Measurements from ENCODE around the gene TPCN1.

DNA sequence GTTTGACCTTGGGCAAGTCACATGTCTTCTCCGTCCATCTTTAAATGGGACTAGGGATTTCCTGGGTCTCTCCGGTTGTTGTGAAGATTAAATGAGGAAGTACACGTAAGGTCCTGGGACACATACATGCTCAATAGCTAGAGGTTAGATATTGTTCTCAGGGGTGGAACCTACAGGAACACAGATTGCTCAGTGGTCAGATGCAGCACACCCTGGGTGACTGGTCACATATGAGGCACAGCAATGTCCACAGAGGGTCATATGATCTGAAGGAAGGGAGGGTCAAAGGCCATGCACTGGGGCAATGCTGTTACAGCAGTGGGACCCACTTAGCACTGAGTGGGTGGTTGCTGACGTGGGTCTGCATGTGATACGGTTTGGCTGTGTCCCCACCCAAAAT lies 125.1 kb downstream of the TPCN1 start:
- TF ChIP-seq, protein P1, sequence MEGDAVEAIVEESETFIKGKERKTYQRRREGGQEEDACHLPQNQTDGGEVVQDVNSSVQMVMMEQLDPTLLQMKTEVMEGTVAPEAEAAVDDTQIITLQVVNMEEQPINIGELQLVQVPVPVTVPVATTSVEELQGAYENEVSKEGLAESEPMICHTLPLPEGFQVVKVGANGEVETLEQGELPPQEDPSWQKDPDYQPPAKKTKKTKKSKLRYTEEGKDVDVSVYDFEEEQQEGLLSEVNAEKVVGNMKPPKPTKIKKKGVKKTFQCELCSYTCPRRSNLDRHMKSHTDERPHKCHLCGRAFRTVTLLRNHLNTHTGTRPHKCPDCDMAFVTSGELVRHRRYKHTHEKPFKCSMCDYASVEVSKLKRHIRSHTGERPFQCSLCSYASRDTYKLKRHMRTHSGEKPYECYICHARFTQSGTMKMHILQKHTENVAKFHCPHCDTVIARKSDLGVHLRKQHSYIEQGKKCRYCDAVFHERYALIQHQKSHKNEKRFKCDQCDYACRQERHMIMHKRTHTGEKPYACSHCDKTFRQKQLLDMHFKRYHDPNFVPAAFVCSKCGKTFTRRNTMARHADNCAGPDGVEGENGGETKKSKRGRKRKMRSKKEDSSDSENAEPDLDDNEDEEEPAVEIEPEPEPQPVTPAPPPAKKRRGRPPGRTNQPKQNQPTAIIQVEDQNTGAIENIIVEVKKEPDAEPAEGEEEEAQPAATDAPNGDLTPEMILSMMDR (IDR thresholded peaks at IDR 0.05), result no peak
- no peak for TF ChIP-seq POLR2AphosphoS5 (IDR thresholded peaks at IDR 0.05; ENCODE audit: insufficient read depth in 1 of 2, low read depth in 1 of 2)
- no peak for TF ChIP-seq POLR2A (IDR thresholded peaks at IDR 0.05)
